Lung (tissue), 12 donors: Measurements from ENCODE around the gene GALNT5. TPM values are rescaled to one million over a fixed set of nuclear protein-coding genes. Genes with fewer than 3 reads are reported as not detected.
"Not testable (repeated sequence)": the region's sequence is repeated elsewhere in the genome, so short reads cannot be mapped to it uniquely, and the experiment has no call there.

Experiments used
- ATAC-seq: fragments of 200-7000 bp; cut with Tn5 transposase; one replicate; pipeline ENCODE4 v1.9.1; 2020; ENCODE audit warnings: moderate number of reproducible peaks; ENCODE audit not compliant: insufficient read depth, low FRiP score
- DNase-seq, 3 donors: peaks; one replicate each; pipeline ENCODE4 v3.0.0-alpha.2; 2013 to 2017
- H3K27ac ChIP-seq, 2 donors: one replicate each; pipeline ENCODE4 v1.5.1; 2013; ENCODE audit warnings: mild to moderate bottlenecking in 2 of 2, moderate library complexity in 2 of 2, control low read depth in 1 of 2, inconsistent platforms in 1 of 2, low read depth in 1 of 2, low read length in 1 of 2
- H3K27me3 ChIP-seq, 3 donors: one replicate each; pipeline ENCODE4 v1.5.1; 2013; ENCODE audit warnings: low read length in 2 of 3; ENCODE audit not compliant: control insufficient read depth in 3 of 3, insufficient read depth in 3 of 3
- H3K36me3 ChIP-seq, 4 donors: one replicate each; pipeline ENCODE4 v1.5.1; 2013; ENCODE audit warnings: low read length in 4 of 4, mild to moderate bottlenecking in 1 of 4, moderate library complexity in 1 of 4; ENCODE audit not compliant: control insufficient read depth in 4 of 4, insufficient read depth in 4 of 4
- H3K4me1 ChIP-seq, 5 donors: one replicate each; pipeline ENCODE4 v1.5.1; 2013; ENCODE audit warnings: low read length in 5 of 5, mild to moderate bottlenecking in 2 of 5, moderate library complexity in 1 of 5; ENCODE audit not compliant: control insufficient read depth in 5 of 5, insufficient read depth in 5 of 5
- H3K4me3 ChIP-seq: one replicate; pipeline ENCODE4 v1.5.1; 2013; ENCODE audit warnings: mild to moderate bottlenecking, control low read depth, moderate library complexity
- H3K9ac ChIP-seq, 2 donors: one replicate each; pipeline ENCODE4 v1.5.1; 2013; ENCODE audit warnings: low read length in 2 of 2, control low read depth in 1 of 2; ENCODE audit not compliant: insufficient read depth in 1 of 2
- H3K9me3 ChIP-seq, 4 donors: one replicate each; pipeline ENCODE4 v1.5.1; 2013; ENCODE audit warnings: low read length in 3 of 4, mild to moderate bottlenecking in 1 of 4, moderate library complexity in 1 of 4; ENCODE audit not compliant: control insufficient read depth in 4 of 4, insufficient read depth in 3 of 4
- WGBS, 2 donors: extraction: QIAGEN DNeasy Blood & Tissue Kit; methylation state at CpG; one replicate each; pipeline ENCODE4 v1.1.7; 2013; 5-methylcytosine and 5-hydroxymethylcytosine counted together
- polyA plus RNA-seq, 2 donors: library from polyadenylated mRNA; stranded (reverse); fragments of 200-250 nt; gene quantifications; one replicate each; pipeline ENCODE4 v1.2.1, GENCODE V29; 2013
- total RNA-seq, 2 donors: library from RNA; depleted of rRNA in 1 of 2; stranded (reverse); fragments of >200 nt in 1 of 2; gene quantifications; one replicate each; pipeline ENCODE4 v1.2.1, GENCODE V29; 2014 to 2021
- TF ChIP-seq, protein P1 (sequence below): IDR thresholded peaks from 2 replicates; pipeline ENCODE4 v1.5.1; 2012; ENCODE audit warnings: mild to moderate bottlenecking; ENCODE audit errors: control extremely low read depth, extremely low read depth
- donor health status: control.
- donor health status: control.
- donor health status: Bipolar disorder and iron deficiency.
- donor health status: healthy.
- donor health status: DM: yes; HTN: yes; CAD: no.

Gene GALNT5
- total and polyA plus RNA-seq, 4 donors = 3.8 to 35.9 (median 10.3) TPM

DNA sequence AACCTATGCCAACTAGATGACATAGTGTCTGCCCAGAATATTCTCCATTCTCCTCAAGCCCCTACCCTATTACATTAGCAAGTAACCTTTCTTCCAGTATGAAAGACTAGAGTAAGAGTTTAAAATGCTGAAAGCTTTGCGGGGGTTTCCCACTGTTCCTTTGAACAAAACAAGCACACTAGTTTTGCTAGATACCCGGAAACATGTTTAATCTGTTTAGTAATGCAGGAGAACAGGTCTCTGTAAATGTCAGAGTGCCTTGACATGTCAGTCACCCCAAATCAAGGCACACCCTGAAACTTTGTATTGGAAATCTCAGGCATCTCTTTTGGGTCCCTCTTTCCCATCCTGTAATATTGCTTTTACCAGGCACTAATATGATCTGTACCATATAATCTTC, 11.6 kb downstream of the GALNT5 start:
- Histone ChIP-seq H3K4me1 (peaks cover 0 to 3% (median 0%) of the 10 kb centered on the region in 5 donors), H3K36me3 (no peaks in the 10 kb centered on the region), H3K27ac (no peak overlapping the region), H3K9me3 (no peaks in the 10 kb centered on the region), H3K27me3 (no peaks in the 10 kb centered on the region), H3K9ac (no peak overlapping the region), H3K4me3 (no peak overlapping the region)
- DNase-seq = no peak
- no peak for ATAC-seq
- TF ChIP-seq, protein P1, sequence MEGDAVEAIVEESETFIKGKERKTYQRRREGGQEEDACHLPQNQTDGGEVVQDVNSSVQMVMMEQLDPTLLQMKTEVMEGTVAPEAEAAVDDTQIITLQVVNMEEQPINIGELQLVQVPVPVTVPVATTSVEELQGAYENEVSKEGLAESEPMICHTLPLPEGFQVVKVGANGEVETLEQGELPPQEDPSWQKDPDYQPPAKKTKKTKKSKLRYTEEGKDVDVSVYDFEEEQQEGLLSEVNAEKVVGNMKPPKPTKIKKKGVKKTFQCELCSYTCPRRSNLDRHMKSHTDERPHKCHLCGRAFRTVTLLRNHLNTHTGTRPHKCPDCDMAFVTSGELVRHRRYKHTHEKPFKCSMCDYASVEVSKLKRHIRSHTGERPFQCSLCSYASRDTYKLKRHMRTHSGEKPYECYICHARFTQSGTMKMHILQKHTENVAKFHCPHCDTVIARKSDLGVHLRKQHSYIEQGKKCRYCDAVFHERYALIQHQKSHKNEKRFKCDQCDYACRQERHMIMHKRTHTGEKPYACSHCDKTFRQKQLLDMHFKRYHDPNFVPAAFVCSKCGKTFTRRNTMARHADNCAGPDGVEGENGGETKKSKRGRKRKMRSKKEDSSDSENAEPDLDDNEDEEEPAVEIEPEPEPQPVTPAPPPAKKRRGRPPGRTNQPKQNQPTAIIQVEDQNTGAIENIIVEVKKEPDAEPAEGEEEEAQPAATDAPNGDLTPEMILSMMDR = no peak
- WGBS, 2 donors = 86 to 90% methylated on average over 2 of the region's 2 CpGs

DNA sequence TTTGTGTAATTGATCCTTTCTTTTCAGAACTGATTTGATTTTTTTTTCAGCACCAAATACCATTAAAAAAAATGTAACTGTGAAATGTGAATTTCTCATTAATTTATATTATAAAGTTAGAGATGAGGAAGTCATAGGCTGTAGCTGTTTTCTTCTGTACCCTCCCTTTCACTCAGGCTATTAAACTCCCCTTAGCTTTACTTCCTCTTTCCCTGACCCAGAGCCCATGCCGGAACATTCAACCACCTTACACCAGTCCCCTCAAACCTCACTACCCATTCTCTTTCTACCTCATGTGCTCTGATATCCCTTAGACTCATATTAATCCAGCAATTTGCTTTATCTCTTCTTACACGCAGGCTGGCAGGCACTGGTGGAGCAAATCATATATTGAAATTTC, 12.4 kb downstream of the GALNT5 start:
- no peak overlapping the region for H3K27ac ChIP-seq
- no peaks in the 10 kb centered on the region for H3K9me3 ChIP-seq
- no peak overlapping the region for H3K9ac ChIP-seq
- H3K36me3 ChIP-seq = no peaks in the 10 kb centered on the region
- DNase-seq (no peak), ATAC-seq (no peak)
- no peak overlapping the region for H3K4me3 ChIP-seq
- TF ChIP-seq, protein P1 = no peak
- WGBS, 2 donors = 35 to 68% methylated on average over 2 of the region's 2 CpGs
- H3K4me1 ChIP-seq = no peaks in the 10 kb centered on the region
- H3K27me3 ChIP-seq = no peaks in the 10 kb centered on the region

DNA sequence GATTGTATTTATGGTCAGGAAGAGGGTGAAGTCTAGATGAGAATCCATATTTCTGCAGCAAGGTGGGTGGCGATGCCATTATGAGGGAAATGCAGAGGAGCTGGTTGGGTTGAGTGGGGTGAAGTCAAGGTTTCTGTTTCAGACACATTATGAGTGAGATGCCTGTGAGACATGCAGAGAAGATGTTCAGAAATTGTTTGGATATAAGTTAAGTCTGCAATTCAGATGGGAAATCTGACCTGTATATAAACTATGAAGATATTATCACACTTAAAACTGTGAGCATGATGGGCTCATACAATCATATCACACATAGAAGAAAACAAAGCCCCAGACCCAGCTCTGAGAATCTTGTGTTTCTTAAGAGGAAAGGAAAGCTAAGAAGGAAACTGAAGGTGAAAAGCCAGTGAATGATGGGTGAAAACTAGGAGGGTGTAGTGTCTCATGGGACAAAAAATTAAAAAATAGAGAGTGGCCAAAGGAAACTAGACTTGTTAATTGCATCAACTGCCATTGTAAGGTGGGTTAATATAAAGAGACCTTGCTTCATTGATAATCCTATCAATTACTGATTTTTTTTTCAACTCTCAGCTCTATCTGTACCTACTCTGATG, 14.2 kb downstream of the GALNT5 start:
- ATAC-seq = no peak

DNA sequence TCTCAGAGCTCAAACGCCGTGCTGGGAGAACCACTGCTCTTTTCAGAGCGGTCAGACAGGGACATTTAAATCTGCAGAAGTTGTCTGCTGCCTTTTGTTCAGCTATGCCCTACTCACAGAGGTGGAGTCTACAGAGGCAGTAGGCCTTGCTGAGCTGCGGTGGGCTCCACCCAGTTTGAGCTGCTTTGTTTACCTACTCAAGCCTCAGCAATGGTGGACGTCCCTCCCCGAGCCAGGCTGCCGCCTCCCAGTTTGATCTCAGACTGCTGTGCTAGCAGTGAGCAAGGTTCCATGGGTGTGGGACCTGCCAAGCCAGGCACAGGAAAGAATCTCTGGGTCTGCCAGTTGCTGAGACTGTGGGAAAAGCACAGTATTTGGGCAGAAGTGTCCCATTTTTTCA, 21.8 kb downstream of the GALNT5 start:
- not testable (repeated sequence) for H3K27me3 ChIP-seq, H3K4me3 ChIP-seq, H3K9me3 ChIP-seq, ATAC-seq, H3K4me1 ChIP-seq, H3K9ac ChIP-seq, DNase-seq, H3K36me3 ChIP-seq, H3K27ac ChIP-seq
- WGBS, 2 donors = 83 to 92% methylated on average over 7 of the region's 7 CpGs

More for the DNA sequence above, 14.2 kb downstream of the GALNT5 start:
- Histone ChIP-seq H3K9ac (no peak overlapping the region), H3K4me3 (no peak overlapping the region), H3K36me3 (no peaks in the 10 kb centered on the region), H3K9me3 (no peaks in the 10 kb centered on the region), H3K4me1 (no peaks in the 10 kb centered on the region), H3K27ac (no peak overlapping the region), H3K27me3 (no peaks in the 10 kb centered on the region)
- DNase-seq = no peak
- WGBS, 2 donors = 89 to 99% methylated on average over 1 of the region's 1 CpG
- TF ChIP-seq, protein P1 = no peak
